ENCODE data around the gene CKS2. TPM values are rescaled to one million over a fixed set of nuclear protein-coding genes. Genes with fewer than 3 reads are reported as not detected.
"Not testable (repeated sequence)": the region's sequence is repeated elsewhere in the genome, so short reads cannot be mapped to it uniquely, and the experiment has no call there.

CKS2 gene
- total and polyA plus RNA-seq, 2 experiments from 2014 or later: 70.5 to 108 TPM

- no peak overlapping the region for H3K27ac ChIP-seq
- H3K9me3 ChIP-seq (ENCODE audit: low read depth): no peaks in the 10 kb centered on the region
- no peaks in the 10 kb centered on the region for H3K27me3 ChIP-seq
- no peaks in the 10 kb centered on the region for H3K4me1 ChIP-seq (ENCODE audit: low read depth)
- H3K36me3 ChIP-seq: no peaks in the 10 kb centered on the region
- TF ChIP-seq, protein P1, sequence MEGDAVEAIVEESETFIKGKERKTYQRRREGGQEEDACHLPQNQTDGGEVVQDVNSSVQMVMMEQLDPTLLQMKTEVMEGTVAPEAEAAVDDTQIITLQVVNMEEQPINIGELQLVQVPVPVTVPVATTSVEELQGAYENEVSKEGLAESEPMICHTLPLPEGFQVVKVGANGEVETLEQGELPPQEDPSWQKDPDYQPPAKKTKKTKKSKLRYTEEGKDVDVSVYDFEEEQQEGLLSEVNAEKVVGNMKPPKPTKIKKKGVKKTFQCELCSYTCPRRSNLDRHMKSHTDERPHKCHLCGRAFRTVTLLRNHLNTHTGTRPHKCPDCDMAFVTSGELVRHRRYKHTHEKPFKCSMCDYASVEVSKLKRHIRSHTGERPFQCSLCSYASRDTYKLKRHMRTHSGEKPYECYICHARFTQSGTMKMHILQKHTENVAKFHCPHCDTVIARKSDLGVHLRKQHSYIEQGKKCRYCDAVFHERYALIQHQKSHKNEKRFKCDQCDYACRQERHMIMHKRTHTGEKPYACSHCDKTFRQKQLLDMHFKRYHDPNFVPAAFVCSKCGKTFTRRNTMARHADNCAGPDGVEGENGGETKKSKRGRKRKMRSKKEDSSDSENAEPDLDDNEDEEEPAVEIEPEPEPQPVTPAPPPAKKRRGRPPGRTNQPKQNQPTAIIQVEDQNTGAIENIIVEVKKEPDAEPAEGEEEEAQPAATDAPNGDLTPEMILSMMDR (IDR thresholded peaks at IDR 0.05; ENCODE audit: low read depth, low read length): no peak
- no peak overlapping the region for H3K4me3 ChIP-seq
- no peak for DNase-seq (ENCODE audit: low read depth in 1 of 2, low spot score in 1 of 2)
Measured at GRCh38 chr9:89293014-89293413, 18.0 kb upstream of the CKS2 start.

DNA sequence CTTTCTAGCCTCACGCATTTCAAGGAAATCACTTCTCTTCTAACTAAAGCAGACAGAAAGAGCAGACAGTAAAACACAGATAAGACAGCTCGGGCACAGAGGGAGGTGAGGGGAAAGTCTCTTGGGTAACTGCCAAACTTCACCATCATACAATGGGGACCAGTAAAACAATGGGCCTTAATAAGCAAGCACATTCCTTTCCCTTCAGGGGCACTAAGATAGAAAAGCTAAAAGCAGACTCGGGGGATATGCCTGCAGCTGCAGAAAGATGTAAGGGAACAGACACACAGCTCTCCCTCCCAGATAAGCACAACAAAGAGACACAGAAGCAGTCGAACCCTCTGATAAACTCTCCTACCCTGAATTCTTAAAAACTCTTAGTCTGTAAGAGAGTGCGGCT is 15.6 kb upstream of the CKS2 start:
- Histone ChIP-seq H3K36me3 (no peaks in the 10 kb centered on the region), H3K4me1 (ENCODE audit: low read depth) (no peaks in the 10 kb centered on the region), H3K9me3 (ENCODE audit: low read depth) (no peaks in the 10 kb centered on the region), H3K27me3 (no peaks in the 10 kb centered on the region), H3K27ac (no peak overlapping the region), H3K4me3 (no peak overlapping the region)
- peak in 1 of 2 donors; percentile 48 for DNase-seq (ENCODE audit: low read depth in 1 of 2, low spot score in 1 of 2)
- TF ChIP-seq, protein P1 (IDR thresholded peaks at IDR 0.05; ENCODE audit: low read depth, low read length): no peak

- H3K4me3 ChIP-seq; H3K27ac ChIP-seq; H3K27me3 ChIP-seq; H3K9me3 ChIP-seq (ENCODE audit: low read depth); H3K4me1 ChIP-seq (ENCODE audit: low read depth); H3K36me3 ChIP-seq: not testable (repeated sequence)
- DNase-seq (ENCODE audit: low read depth in 1 of 2, low spot score in 1 of 2): peak in 1 of 2 donors; percentile 51
Measured at GRCh38 chr9:89301996-89302395, 9.0 kb upstream of the CKS2 start.

GRCh38 chr9:89304020-89304833 is 6.8 kb upstream of the CKS2 start:
- Histone ChIP-seq H3K9me3 (ENCODE audit: low read depth) (no peaks in the 10 kb centered on the region), H3K4me3 (no peak overlapping the region), H3K4me1 (ENCODE audit: low read depth) (no peaks in the 10 kb centered on the region), H3K36me3 (no peaks in the 10 kb centered on the region), H3K27ac (no peak overlapping the region), H3K27me3 (no peaks in the 10 kb centered on the region)
- TF ChIP-seq, protein P1 (IDR thresholded peaks at IDR 0.05; ENCODE audit: low read depth, low read length): no peak
- peak in 1 of 2 donors; percentile 70 for DNase-seq (ENCODE audit: low read depth in 1 of 2, low spot score in 1 of 2)

DNA sequence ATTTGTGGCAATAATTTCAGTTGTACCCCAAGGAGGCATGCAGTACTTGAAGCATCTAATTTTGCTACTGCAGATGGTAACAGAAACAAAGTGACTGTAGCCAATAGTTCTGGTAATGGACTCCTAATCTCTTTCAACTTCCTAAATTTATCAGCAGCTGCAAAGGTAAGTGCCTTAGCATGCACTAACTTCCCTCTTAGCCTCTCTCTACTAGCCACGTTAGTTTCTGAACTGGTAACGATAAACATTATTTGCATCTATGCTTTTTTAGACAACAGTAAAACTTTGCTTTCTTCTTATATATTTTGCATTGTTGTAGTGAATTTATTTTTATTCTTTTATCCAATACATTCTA is 6.2 kb upstream of the CKS2 start:
- H3K36me3 ChIP-seq: no peaks in the 10 kb centered on the region

GRCh38 chr9:89305868-89306267 is 5.1 kb upstream of the CKS2 start:
- no peaks in the 10 kb centered on the region for H3K36me3 ChIP-seq

More for the DNA sequence above, 6.2 kb upstream of the CKS2 start:
- Histone ChIP-seq H3K4me1 (ENCODE audit: low read depth) (peaks cover 4% of the 10 kb centered on the region), H3K4me3 (no peak overlapping the region), H3K27ac (no peak overlapping the region), H3K27me3 (no peaks in the 10 kb centered on the region), H3K9me3 (ENCODE audit: low read depth) (no peaks in the 10 kb centered on the region)
- TF ChIP-seq, protein P1 (IDR thresholded peaks at IDR 0.05; ENCODE audit: low read depth, low read length): no peak
- DNase-seq (ENCODE audit: low read depth in 1 of 2, low spot score in 1 of 2): no peak

More at GRCh38 chr9:89305868-89306267, 5.1 kb upstream of the CKS2 start:
- no peak for DNase-seq (ENCODE audit: low read depth in 1 of 2, low spot score in 1 of 2)
- H3K4me1 ChIP-seq (ENCODE audit: low read depth): peaks cover 5% of the 10 kb centered on the region
- TF ChIP-seq, protein P1 (IDR thresholded peaks at IDR 0.05; ENCODE audit: low read depth, low read length): no peak
- no peaks in the 10 kb centered on the region for H3K27me3 ChIP-seq
- no peak overlapping the region for H3K27ac ChIP-seq
- H3K9me3 ChIP-seq (ENCODE audit: low read depth): no peaks in the 10 kb centered on the region
- no peak overlapping the region for H3K4me3 ChIP-seq
